HG03571 (cell line): ENCODE measurements around the gene SIPA1.
"Not testable (repeated sequence)": the region's sequence is repeated elsewhere in the genome, so short reads cannot be mapped to it uniquely, and the experiment has no call there.

Source experiments
- ATAC-seq: cut with Tn5 transposase; IDR thresholded peaks from one replicate; pipeline ENCODE4 v1.9.1; 2021; ENCODE audit not compliant: unreplicated experiment

SIPA1 gene

GRCh38 chr11:65623852-65624616, 13.9 kb upstream of the SIPA1 start:
- no peak for ATAC-seq

GRCh38 chr11:65624931-65625627, 12.8 kb upstream of the SIPA1 start:
- ATAC-seq: no peak

GRCh38 chr11:65625628-65626342, 12.1 kb upstream of the SIPA1 start:
- no peak for ATAC-seq

- no peak for ATAC-seq
These were observed 10.7 kb upstream of the SIPA1 start for GRCh38 chr11:65627202-65627601.

GRCh38 chr11:65629579-65629978, 8.3 kb upstream of the SIPA1 start:
- ATAC-seq: no peak

- no peak for ATAC-seq
These were observed 7.7 kb upstream of the SIPA1 start for GRCh38 chr11:65630215-65630614.

GRCh38 chr11:65633390-65634108, 4.4 kb upstream of the SIPA1 start:
- no peak for ATAC-seq

GRCh38 chr11:65634109-65634436, 3.8 kb upstream of the SIPA1 start:
- no peak for ATAC-seq

GRCh38 chr11:65634440-65634839, 3.5 kb upstream of the SIPA1 start:
- ATAC-seq: no peak

GRCh38 chr11:65634905-65635731, 2.8 kb upstream of the SIPA1 start:
- ATAC-seq: no peak

- no peak for ATAC-seq
These were observed 1.5 kb upstream of the SIPA1 start for GRCh38 chr11:65636108-65637031.

- no peak for ATAC-seq
These were observed 806 bp upstream of the SIPA1 start for GRCh38 chr11:65637032-65637557.

GRCh38 chr11:65639228-65639597, 1.3 kb downstream of the SIPA1 start:
- ATAC-seq: not testable (repeated sequence)

GRCh38 chr11:65639623-65640482, 2.0 kb downstream of the SIPA1 start:
- peak; percentile 32 for ATAC-seq

- peak; percentile 1 for ATAC-seq
These were observed 2.8 kb downstream of the SIPA1 start for GRCh38 chr11:65640483-65641296.

- no peak for ATAC-seq
These were observed 3.6 kb downstream of the SIPA1 start for GRCh38 chr11:65641297-65642013.
